Effector memory CD4-positive, alpha-beta T cell (primary cell): ENCODE measurements around the gene FGF8.

Experiments
- DNase-seq, 3 donors: peaks; one replicate each; pipeline ENCODE4 v3.0.0-alpha.2; 2020
- H3K27ac ChIP-seq: 2 replicates; pipeline ENCODE4 v1.7.0; 2013; ENCODE audit warnings: mild to moderate bottlenecking, low read length, moderate library complexity; ENCODE audit not compliant: insufficient read depth, poor library complexity, severe bottlenecking
- H3K27me3 ChIP-seq: replicated peaks from 2 replicates; pipeline ENCODE4 v1.7.0; 2013; ENCODE audit warnings: mild to moderate bottlenecking, low read length; ENCODE audit not compliant: insufficient read depth, control insufficient read depth, poor library complexity, severe bottlenecking
- H3K36me3 ChIP-seq: 2 replicates; pipeline ENCODE4 v1.7.0; 2013; ENCODE audit warnings: mild to moderate bottlenecking, low read length, moderate library complexity; ENCODE audit not compliant: control insufficient read depth, insufficient read depth
- H3K4me1 ChIP-seq: 2 replicates; pipeline ENCODE4 v1.7.0; 2013; ENCODE audit warnings: low read length, mild to moderate bottlenecking; ENCODE audit not compliant: control insufficient read depth, insufficient read depth, poor library complexity, severe bottlenecking
- H3K4me3 ChIP-seq: 2 replicates; pipeline ENCODE4 v1.7.0; 2013; ENCODE audit warnings: low read length, low read depth, mild to moderate bottlenecking; ENCODE audit not compliant: insufficient read depth, poor library complexity, severe bottlenecking
- H3K9me3 ChIP-seq: 2 replicates; pipeline ENCODE4 v1.7.0; 2013; ENCODE audit warnings: mild to moderate bottlenecking, low read length, moderate library complexity; ENCODE audit not compliant: control insufficient read depth

FGF8 gene

DNA sequence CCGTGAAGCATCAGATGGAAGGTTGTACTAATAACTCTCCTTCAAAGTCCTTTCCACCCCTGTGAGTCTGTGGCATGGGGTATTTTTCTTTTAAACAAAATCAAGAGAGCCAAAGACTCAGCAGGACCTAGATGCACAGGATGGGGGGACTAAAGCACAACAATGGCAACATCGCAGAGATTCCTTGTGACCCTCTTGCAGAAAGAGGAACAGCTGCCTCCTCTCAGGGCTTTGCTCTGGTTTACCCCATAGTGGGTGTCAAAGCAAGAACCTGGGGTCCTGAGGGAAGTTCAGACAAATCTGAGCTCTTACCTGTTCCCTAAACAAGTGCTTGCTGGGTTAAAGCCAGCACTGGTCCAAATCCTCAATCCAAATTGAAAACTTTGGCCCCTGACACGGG, 39.2 kb downstream of the FGF8 start:
- H3K27me3 ChIP-seq = no peaks in the 10 kb centered on the region

DNA sequence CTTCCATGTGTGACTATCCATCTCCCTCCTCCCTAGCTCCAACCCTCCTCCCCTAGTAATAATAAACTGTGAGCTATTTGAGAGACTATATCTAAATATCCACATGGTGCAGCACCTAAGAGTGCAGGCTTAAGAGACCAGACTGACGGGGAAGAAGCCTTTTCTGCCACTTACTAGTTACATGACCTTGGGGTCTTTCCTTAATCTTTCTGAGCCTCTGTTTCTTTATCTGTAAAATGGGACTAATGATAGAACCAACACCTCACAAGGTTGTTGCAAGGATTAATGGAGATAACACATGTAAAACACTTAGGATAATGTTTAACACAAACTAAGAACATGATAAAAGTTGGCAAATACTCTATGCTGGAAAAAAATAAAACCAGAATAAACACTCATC, 43.8 kb downstream of the FGF8 start:
- Histone ChIP-seq H3K4me3 (no peak overlapping the region), H3K4me1 (no peaks in the 10 kb centered on the region), H3K27ac (no peak overlapping the region), H3K27me3 (no peaks in the 10 kb centered on the region), H3K9me3 (no peaks in the 10 kb centered on the region), H3K36me3 (no peaks in the 10 kb centered on the region)
- DNase-seq = no peak

More for the DNA sequence above, 39.2 kb downstream of the FGF8 start:
- Histone ChIP-seq H3K36me3 (no peaks in the 10 kb centered on the region), H3K27ac (no peak overlapping the region), H3K9me3 (no peaks in the 10 kb centered on the region), H3K4me1 (no peaks in the 10 kb centered on the region), H3K4me3 (no peak overlapping the region)
- DNase-seq = no peak

DNA sequence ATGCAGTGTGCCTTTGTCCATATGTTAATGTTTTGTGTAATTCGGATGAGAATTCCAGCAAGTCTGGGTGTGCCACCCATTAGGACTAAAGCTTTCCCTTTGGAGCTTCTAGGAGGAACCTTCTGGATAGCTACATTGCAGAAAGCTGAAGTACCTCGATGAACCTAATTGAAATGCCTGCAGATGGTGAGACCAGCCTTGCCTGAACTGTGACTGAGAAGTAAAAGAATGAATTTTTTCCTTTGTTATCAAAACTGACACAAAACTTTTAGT, 49.9 kb downstream of the FGF8 start:
- Histone ChIP-seq H3K4me3 (no peak overlapping the region), H3K27ac (no peak overlapping the region), H3K4me1 (no peaks in the 10 kb centered on the region), H3K36me3 (no peaks in the 10 kb centered on the region), H3K9me3 (no peaks in the 10 kb centered on the region), H3K27me3 (no peaks in the 10 kb centered on the region)
- DNase-seq = no peak

DNA sequence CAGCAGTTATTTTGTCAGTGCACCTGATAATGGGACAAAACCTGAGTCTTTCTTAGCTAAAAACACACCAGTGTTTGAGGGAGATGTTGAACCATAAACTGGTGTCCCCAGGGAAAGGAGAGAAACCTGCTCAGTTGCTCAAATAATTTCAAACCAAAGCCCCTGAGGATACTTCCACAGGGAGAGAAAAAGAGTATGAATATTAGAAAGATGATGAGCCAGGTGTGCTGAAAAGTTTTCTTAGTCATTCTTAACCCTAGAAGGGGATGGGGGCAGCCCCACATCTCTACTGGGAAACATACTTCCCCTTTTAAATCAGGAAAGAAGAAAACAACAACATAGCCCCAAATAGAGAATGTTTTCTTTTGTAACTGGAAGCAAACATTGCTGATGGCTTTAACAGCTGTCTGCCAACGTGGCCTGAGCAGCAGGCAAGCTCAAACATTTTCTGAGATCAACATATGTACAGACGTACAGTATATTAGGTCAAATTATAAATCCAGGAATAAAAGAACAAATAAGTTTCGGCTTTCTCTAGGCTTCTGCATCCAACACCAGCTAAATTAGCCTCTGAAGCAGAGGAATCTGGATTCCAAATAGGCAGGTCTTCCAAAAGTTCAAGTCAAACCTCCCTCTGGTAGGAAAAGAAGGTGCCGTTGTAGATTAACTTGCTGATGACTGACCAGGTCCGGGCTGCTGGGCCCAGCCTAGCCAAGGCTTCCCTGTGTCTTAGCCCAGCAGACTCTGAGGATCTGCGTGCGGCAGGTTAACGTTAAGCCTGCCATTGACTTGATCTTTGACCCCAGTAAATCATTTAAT, 50.4 kb downstream of the FGF8 start:
- no peak overlapping the region for H3K27ac ChIP-seq
- no peak for DNase-seq
- H3K4me3 ChIP-seq = no peak overlapping the region
- no peaks in the 10 kb centered on the region for H3K27me3 ChIP-seq
- H3K36me3 ChIP-seq = no peaks in the 10 kb centered on the region
- no peaks in the 10 kb centered on the region for H3K9me3 ChIP-seq
- H3K4me1 ChIP-seq = no peaks in the 10 kb centered on the region

DNA sequence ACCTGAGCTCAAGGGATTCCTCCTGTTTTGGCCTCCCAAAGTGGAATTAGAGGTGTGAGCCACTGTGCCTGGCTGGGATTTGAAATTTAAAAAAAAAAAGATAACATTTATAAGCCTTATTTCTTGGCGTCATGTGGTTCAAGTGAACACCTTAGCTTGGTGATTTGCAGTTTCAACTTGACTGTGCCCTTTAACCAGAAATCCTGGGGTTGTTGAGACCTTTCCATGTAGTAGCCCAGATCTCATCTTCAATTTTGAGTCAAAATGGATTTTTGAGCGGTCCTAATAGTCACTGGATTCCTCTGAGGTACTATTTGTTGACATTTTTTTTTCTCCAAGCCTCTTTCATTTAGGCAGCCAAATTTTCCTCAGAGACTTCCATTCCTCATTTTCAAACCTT, 51.5 kb downstream of the FGF8 start:
- no peak overlapping the region for H3K4me3 ChIP-seq
- no peak overlapping the region for H3K27ac ChIP-seq
- no peaks in the 10 kb centered on the region for H3K36me3 ChIP-seq
- no peaks in the 10 kb centered on the region for H3K4me1 ChIP-seq
- DNase-seq = no peak
- H3K9me3 ChIP-seq = no peaks in the 10 kb centered on the region
- H3K27me3 ChIP-seq = no peaks in the 10 kb centered on the region

DNA sequence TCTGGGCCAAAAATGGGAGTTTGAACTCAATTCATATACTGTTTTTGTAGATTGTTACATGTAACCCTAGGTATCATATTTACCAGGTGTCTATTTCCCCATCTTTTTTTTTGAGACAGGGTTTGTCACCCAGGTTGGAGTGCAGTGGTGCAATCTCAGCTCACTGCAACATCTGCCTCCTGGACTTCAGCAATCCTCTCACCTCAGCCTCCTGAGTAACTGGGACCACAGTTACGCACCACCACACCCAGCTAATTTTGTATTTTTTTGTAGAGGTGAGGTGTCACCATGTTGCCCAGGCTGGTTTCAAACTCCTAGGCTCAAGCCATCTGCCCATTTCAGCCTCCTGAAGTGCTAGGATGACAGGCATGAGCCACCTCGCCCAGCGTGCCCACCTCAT, 52.7 kb downstream of the FGF8 start:
- no peaks in the 10 kb centered on the region for H3K27me3 ChIP-seq
- H3K9me3 ChIP-seq = no peaks in the 10 kb centered on the region
- H3K36me3 ChIP-seq = no peaks in the 10 kb centered on the region
- no peak overlapping the region for H3K4me3 ChIP-seq
- H3K4me1 ChIP-seq = no peaks in the 10 kb centered on the region
- no peak overlapping the region for H3K27ac ChIP-seq
- no peak for DNase-seq

DNA sequence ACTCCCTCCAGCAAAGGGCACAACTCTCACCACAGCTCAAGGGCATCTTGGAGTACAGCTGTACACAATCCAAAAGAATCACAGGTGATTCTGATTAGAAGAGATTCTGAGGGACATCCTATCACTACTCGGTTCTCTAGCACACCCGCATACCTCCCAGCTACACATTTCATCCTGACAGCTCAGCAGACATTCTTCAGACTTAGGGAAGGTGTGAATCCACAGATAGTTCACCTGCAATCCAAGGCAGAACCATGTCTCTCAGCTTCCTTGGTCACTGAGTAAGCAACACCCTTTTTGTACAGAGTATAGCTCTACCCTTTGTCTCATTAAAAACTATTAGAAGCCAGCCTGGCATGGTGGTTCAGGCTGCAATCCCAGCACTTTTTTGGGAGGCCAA, 54.1 kb downstream of the FGF8 start:
- DNase-seq = no peak

DNA sequence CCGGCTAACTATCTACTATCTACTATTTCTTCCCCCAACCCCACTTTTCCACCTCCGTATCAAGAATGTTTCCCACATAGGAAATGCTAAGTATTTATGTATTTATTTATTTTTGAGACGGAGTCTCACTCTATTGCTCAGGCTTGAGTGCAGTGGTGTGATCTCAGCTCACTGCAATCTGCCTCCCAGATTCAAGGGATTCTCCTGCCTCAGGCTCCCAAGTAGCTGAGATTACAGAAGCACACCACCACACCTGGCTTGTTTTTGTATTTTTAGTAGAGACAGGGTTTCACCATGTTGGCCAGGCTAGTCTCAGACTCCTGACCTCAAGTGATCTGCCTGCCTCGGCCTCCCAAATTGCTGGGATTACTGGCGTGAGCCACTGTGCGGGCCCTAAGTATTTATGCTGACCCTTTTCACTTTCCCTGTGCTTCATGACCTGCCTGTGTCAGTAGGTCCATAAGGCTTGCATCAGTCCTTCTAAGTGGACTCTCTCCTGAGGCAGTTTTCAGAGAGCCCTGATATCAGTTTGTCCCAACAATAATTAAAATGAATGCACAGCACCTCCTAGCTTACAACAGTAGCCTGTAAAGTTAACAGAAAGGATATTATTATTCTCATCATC, 55.2 kb downstream of the FGF8 start:
- Histone ChIP-seq H3K36me3 (no peaks in the 10 kb centered on the region), H3K27ac (no peak overlapping the region), H3K4me1 (no peaks in the 10 kb centered on the region), H3K4me3 (no peak overlapping the region), H3K9me3 (no peaks in the 10 kb centered on the region), H3K27me3 (no peaks in the 10 kb centered on the region)
- DNase-seq = no peak

More for the DNA sequence above, 54.1 kb downstream of the FGF8 start:
- Histone ChIP-seq H3K27me3 (no peaks in the 10 kb centered on the region), H3K4me3 (no peak overlapping the region), H3K9me3 (no peaks in the 10 kb centered on the region), H3K27ac (no peak overlapping the region), H3K4me1 (no peaks in the 10 kb centered on the region), H3K36me3 (no peaks in the 10 kb centered on the region)
